GM21576 (cell line): ENCODE results near the gene CAMKK2.
"Not testable (repeated sequence)": the region's sequence is repeated elsewhere in the genome, so short reads cannot be mapped to it uniquely, and the experiment has no call there.

Experiments used
- ATAC-seq: cut with Tn5 transposase; IDR thresholded peaks from one replicate; pipeline ENCODE4 v1.9.1; 2021; ENCODE audit warnings: mild to moderate bottlenecking, moderate library complexity; ENCODE audit not compliant: unreplicated experiment

CAMKK2 gene

DNA sequence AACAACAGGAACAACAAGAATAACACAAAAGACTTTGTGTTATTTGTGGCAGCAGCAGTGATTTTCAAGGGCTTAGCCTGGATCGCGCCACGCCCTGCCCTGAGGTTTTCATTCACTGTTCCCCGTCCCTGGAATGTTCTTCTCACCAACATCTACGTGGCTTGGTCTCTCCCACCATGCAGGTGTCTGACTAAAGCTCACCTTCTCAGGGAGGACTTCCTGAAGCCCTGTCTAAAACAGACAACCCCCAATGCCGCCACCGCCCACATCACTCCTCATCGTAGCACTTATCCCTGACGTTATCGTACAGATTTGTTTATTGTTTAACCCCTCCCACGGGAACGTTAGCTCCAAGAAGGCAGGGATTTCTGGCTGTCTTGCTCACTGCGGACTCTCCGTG, 46.1 kb downstream of the CAMKK2 start:
- ATAC-seq = no peak

DNA sequence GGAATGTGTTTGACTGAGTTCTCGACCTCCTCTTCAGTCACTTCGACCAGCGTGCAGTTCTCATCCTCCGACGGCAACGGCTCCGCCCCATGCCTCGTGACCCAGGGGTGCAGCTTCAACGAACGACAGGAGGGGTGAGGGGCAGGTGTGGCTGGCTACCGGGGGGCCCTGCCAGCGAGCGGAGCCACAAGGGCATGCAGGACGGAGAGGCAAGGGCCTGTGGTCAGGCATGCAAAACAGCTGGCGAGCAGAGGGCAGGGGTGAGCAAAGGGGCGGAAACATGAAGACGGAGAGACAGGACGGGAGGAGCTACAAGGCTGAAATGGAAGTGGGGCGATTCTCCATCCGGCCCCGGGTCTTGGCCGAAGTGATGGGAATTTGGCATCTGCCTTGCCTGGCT, 47.9 kb downstream of the CAMKK2 start:
- ATAC-seq = peak; percentile 75

DNA sequence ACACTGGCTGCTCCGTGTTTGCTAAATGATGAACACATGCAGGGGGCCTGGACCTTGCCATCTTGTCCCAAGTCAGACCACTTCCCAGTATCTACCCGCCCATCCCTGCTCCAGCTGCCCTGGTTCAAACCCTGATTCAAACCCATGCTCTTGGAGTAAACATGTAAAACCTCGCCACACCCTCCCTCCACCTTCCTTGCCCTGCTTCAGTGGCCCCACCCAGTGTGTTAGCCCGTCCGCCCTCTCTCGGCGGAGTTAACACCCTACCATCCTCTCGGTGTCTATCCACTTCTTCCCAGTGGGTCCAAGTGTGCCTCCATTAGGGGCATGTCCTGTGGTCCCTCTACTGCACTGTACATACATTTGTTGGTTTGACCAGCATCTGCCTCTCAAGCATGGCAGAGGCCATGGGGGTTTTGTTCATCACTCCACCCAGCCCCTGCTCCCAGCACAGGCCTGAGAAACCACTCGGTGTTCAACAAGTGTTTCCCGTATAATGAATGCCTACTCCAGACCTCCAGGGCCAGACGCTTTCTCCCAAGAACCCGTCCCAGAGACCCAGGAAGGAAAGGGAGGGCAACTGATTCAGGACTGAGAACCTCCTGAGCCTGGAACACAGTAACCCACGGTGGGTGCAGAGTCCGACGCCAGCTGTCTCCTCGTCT, 49.5 kb downstream of the CAMKK2 start:
- no peak for ATAC-seq

DNA sequence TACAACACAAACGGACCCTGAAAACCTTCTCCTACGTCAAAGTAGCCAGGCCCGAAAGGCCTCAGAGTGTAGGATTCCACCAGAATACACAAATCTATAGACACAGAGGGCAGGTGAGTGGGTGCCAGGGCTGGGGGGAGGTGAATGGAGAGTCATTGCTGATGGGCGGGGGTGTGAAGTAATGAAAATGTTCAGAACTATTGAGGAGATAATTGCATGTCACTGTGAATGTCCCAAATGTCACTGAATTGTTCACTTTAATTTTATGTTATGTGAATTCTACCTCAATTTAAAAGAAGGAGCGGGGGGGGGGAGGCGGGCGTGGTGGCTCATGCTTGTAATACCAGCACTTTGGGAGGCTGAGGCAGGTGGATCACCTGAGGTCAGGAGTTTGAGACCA, 50.6 kb downstream of the CAMKK2 start:
- no peak for ATAC-seq

DNA sequence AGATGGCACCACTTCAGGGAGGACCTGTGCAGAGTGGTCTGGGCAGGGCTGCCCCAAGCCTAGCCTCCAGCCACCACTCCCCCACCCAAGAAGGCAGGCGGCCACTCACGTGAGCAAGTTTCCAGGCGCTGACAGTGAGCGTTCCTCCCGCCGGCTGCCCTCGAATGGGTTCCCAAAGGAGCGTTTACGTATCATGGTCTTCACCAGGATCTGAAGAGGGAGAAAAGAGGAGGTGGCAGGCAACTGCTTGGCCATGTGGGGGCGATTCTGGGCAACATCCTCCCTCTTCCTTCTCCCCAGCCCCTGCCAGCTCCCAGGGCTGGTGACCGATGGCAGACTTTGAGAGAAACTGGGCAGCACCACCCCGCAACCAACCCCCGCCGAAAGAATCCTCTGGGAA, 51.5 kb downstream of the CAMKK2 start:
- no peak for ATAC-seq

DNA sequence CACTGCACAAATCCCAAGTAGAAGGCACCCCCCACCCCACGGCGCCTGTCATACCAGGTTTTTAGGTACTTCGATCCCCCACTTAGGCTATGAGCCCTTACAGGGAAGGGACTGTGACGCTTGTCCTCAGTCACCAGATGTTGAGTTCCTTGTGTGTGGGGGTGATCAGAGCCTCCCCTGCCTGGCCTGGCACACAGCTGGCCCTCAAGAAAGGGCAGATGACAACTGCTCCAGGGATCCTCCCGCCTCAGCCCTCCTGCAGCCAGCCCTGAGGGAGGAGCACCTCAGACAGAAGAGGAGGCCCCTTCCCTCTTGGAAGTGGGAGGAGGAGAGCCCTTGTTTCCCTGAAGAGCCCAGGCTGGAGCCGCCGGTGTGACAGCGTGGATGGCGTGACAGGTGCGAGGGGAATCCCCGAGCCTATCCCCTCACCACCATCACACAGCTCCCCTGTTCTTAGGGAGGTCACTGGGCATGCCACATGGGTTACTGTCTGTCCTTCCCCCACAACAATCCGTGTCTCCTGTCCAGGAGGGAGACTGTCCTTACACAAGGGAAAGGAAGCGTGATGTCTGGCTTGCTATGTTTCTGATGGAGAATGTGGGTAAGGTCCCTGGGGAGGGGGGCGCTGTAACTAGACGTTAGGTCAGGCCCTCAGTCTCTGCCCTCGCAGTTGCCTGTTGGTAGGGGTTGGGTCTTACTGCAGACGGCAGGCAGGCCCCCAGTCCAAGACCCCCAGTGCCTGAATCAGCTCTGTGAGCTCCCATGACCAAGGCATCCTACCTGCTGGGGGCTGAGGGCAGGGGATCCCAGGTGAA, 55.1 kb downstream of the CAMKK2 start:
- ATAC-seq = no peak

DNA sequence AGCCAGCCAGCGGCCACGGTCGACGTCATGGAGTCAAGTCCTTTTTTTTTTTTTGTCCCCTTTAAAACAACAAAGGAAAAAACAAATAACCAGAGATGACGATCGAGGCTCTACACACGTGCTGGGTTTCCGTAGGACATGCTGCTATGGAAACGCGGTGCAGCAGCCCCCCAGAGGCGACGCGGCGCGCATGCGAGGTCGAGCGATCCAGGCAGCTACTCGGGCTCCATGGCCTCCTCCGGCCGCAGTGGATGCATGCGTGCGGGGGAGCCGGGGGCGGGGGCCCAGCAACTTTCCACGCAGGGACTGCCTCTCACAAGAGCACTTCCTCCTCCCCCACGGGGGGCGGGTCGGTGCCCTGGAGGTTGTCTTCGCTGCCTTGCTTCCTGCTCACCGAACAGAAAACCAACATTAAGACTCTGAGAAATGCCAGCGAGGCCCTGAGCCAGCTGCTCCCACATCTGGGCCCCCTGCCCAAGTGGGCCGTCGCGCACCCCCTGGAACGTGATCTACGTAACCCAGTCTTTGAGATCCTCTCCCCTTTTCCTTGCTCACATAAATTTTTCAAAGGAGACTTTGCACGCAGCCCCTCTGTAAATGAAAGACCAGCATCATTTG, 55.9 kb downstream of the CAMKK2 start:
- no peak for ATAC-seq

DNA sequence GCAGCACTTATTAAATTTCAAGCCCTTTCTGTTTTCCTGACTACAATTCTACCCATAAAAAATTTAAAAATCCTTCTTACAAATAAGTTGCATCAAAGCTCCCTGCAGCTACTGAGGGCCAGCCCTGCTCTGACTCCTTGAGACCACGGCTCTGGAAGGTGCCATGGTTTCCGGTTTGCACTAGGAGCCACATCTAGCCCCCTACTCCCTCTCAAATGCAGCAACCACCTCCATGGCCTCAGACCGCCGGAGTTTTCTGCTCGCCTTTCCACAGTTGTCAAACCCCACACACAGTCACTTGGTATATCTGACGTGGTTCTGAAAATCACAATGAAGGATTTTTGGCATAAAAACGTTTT, 56.5 kb downstream of the CAMKK2 start:
- ATAC-seq = no peak

DNA sequence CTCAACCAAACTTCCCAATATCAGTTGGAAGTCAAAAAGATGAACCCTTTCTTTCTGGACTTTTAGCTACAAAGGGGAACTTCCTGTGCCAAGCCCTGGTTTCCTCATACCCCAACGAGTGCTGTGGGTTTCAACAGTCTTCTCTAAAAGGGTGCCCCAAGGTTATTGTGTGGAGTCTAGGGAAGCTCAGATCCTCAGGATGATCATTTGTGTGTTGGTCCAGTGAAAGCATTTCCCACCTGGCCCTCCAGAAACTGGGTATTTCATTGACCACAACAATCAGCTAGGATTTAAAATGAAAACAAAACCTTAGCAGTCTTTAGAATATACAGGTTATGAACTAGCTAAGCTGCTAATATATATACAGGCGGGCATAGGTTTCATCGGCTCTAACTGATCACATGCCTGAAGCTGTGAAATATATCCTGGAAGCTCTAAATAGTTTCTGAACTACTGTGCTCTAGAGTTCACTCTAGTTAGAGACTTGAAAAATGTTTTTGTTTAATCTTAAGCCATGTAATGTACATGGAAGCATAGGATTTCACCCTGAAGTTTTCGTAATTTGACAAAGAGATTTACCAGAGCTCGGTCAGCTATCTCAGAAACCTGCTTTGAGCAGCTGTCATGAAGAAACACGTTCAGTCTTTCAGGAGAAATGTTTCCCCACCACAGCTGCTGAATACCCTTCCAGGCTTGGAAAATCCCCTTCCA, 57.0 kb downstream of the CAMKK2 start:
- no peak for ATAC-seq

DNA sequence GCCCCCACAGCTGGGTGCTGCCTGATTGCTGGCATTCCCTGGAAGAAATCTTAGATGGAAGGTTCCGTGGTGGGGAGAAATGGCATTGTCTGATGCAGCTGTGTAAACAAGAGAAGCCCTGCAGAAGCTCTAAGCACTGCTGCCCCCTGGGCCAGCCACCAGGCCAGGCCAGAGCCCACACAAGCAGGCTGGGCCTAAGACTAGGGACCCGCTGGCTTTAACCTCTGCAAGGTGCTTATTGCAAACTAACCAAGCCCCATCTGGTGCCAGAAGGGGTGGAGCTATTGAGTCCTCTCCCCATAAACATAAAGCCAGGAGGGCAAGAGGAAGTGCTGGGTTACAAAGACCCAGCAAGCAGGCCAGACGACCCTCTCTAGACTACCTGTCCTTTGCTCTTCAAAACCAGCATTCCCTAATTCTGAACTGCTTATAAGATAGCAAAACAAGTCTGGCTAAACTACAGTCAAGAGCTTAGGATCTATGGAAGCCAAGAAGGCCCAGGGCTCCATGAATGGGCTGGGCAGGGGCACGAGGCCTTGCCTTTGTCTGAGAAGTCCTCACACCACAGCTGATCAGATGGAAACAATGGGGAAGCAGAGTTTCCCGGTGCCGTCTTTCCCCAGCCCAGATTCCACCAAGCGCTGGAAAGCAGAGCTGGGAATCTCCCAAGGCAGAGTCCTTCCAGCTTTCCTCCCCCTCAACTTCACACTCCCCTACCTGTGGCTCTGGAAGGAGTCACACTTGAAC, 57.7 kb downstream of the CAMKK2 start:
- no peak for ATAC-seq

DNA sequence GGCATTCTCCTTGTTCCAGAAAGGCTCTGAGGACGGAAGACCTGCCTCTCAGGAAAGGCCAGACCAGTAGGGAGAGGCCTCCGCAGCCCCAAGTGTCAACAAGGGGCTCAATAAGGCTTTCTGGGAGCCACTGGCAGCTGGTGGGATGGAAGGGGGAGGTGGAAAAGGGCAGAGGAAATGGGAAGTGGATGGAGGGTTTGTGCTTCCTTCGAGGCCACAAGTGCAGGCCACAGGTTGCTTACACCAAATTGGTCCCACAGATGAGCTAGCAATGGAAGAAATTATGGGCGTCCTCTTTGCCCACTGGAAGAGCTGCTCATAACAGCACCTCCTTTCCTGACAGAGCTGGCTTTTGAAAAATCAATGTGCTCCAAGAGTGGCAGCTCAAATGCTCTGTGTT, 58.4 kb downstream of the CAMKK2 start:
- ATAC-seq = no peak

DNA sequence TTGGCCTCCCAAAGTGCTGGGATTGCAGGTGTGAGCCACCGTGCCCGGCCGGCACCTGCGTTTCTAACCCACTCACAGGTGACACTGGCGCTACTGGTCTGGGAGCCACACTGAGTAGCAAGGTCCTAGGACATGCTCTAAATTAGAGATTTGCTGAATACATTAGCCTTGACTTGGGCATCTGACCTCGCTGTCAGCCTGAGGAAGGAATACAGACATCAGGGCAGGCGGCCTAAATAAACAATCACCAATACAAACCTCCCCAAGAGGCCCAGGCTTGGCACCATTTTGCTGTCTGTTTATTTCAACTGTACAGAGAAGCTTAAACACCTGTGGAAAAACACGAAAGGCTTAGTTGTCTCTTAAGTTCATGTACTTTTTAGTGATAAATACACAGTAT, 59.1 kb downstream of the CAMKK2 start:
- ATAC-seq = no peak

DNA sequence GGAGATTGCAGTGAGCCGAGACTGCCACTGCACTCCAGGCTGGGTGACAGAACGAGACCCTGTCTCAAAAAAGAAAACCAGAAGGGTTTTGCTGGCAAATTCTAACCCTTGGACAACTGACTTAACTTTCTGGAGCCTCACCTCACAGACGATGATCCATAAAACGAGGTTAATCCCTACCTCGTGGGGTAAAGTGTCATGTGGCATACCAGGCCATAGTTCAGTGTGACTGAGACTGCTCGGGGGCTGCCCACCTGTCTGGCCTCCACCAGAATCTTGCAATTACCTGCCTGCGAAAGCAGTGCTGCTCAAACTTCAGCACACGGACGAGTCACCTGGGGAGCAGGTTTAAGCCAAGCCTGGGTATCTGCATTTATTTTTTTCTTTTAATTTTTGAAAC, 59.7 kb downstream of the CAMKK2 start:
- ATAC-seq = no peak

DNA sequence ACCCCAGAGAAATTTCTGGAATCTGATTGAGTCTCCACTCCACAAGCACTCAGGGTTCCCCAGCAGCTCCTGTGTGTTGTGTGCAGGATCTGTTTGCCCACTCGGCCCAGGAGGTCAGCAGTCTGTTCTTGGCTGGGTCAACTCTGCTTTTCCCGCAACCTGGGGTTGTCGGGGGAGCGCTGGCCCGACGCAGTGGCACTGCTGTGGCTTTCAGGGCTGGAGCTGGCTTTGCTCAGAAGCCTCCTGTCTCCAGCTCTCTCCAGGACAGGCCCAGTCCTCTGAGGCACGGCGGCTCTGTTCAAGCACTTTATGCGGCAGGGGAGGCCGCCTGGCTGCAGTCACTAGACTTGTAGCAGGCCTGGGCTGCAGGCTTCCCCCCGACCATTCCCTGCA, 62.9 kb downstream of the CAMKK2 start:
- no peak for ATAC-seq

DNA sequence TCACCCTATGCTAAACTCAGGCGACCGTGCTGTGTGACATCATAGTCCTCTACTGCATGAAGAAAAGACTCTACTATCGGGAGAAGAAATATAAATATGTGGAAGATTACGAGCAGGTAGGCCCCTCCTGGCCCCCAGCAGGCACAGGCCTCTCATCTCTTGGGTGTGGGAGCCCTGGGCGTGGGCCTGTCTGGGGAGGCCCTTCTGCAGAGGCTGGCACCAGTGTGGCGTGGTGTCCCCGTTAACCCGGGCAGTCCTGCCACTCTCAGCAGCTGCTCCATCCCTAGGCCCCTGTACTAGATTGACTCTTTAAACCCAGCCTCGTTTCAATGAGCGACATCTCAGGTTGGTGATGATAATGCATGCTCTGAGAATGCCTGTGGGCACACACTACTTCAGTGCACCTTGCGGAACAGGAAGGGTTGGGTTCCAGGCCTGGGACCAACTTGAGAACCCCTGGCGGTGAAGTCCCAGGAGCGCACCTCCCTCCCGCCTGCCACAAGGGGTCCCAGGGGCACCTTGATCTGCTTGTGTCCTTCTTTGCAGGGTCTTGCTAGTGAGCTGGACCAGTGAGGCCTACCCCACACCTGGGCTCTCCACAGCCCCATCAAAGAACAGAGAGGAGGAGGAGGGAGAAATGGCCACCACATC, 63.4 kb downstream of the CAMKK2 start:
- ATAC-seq = no peak

DNA sequence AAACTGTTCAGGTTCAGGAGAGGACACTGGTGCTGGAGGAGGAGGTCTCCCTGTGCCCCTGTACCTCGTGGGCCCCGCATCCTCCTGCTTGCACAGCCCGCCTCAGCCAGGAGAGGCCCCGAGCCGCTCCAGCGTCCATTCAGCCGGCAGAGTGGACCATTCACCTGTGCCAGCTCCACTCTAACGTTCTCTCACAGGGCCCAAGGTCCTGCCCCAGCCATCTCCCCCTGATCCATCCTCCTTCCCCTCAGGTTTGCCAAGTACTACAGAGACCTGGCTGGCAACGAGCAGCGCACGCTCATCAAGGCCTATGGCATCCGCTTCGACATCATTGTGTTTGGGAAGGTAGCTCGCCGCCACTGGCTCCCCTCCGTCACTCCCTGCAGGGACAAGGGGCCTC, 64.3 kb downstream of the CAMKK2 start:
- no peak for ATAC-seq

DNA sequence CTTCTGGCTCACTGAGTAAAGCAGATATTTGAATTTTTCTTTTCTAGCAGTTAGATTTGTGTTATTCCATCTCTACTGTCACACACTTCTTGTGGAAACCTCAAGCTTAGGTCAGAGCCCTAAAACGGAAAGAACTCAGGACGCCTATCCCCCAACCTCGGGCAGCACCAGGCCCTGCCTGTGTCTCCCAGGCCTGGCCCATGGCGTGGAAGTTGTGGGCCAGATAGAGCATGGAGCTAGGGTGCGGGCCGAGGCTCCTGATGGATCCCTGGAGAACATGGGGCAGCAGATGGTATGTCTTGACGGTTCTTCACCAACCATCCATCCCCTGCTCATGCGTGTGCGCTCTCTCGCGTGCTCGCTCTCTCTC, 66.0 kb downstream of the CAMKK2 start:
- ATAC-seq = no peak

DNA sequence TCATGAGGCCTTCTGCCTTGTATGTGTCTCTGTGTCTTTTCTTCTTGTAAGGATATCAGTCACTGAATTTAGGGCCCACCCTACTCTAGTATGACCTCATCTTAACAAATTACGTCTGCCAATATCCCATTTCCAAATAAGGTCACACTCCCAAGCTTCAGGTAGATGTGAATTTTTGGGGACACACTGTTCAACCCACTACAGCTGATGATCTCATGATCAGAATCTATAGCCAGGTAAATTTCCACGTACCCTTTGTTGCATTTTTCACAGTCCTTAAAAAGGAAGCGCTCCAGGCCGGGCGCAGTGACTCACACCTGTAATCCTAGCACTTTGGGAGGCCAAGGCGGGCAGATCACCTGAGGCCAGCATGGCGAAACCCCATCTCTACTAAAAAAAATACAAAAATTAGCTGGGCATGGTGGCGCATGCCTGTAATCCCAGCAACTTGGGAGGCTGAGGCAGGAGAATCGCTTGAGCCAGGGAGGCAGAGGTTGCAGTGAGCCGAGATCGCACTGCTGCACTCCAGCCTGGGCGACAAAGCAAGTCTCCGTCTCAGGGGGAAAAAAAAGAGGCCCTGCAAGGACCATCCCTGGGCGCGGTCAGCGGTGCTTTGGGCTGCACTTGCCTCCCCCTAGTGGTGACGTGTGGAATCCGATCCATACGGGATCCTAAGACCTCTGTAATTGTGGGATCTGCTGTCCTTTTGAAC, 66.5 kb downstream of the CAMKK2 start:
- ATAC-seq = not testable (repeated sequence)

DNA sequence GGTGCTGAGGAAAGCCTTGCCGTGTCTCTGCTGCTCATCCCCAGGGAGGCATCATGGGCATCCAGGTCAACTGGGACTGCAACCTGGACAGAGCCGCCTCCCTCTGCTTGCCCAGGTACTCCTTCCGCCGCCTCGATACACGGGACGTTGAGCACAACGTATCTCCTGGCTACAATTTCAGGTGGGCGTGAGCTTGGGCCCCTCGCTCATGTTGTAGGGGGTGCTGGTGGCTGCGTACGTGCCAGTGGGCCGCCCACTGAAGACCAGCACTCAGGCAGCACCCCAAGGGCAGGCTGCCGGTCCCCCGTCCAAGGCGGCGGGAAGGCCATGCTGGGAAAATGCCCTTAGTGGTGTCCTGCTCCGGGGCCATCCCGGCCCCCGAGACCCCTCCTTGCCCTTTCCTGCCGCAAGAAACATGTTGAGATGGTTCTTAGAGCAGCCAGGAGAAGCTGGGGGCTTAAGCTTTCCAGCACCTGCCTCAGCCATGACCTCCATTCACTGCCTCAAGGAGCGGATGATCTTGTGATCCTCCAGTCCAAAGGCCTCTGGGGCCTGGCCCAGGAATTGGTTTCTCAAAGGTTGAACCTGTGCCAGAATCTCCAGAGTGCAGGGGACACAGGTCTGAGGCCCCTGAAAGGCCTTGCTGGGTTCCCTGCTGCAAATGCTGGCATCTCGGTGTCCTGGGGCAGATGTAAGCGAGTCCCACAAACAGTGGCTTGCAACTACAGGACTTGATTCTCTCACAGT, 67.4 kb downstream of the CAMKK2 start:
- no peak for ATAC-seq
